H1 (cell line): ENCODE measurements around the gene OR4K2. TPM values are rescaled to one million over a fixed set of nuclear protein-coding genes. Genes with fewer than 3 reads are reported as not detected.

Experiments
- CTCF ChIA-PET: fragments of 300-600 bp; sonication (Branson Sonifier 250); formaldehyde crosslinking; loops from one replicate; lab custom pipeline; 2021; ENCODE audit not compliant: partially characterized antibody; lab: Charles Lee
- POLR2A ChIA-PET: fragments of 300-600 bp; sonication (Branson Sonifier 250); formaldehyde crosslinking; loops from one replicate; lab custom pipeline; 2021; ENCODE audit warnings: inconsistent platforms; ENCODE audit not compliant: partially characterized antibody; lab: Charles Lee
- DNase-seq, 2 experiments: peaks; one replicate each; pipeline versions ENCODE4 v3.0.0 to v3.0.0-alpha.2; 2010 to 2022; ENCODE audit warnings: low spot score in 2 of 2, low read depth in 1 of 2, mixed read lengths in 1 of 2
- FAIRE-seq: peaks from 2 replicates; lab custom pipeline; 2011; peaks lifted over from hg19 to GRCh38; lab: Jason Lieb, UNC
- H2AFZ ChIP-seq: 2 replicates; pipeline ENCODE4 v1.8.1; 2012; ENCODE audit warnings: low read length, inconsistent platforms
- H2AK5ac ChIP-seq: 2 replicates; pipeline ENCODE4 v1.6.1; 2013; ENCODE audit warnings: low read depth, low read length
- H2BK120ac ChIP-seq: replicated peaks from 2 replicates; pipeline ENCODE3; 2013; ENCODE audit warnings: low read depth, low read length, inconsistent platforms
- H2BK12ac ChIP-seq: 2 replicates; pipeline ENCODE4 v1.6.1; 2013; ENCODE audit warnings: low read depth, low read length
- H2BK15ac ChIP-seq: 2 replicates; pipeline ENCODE4 v1.6.1; 2013; ENCODE audit warnings: low read length
- H2BK20ac ChIP-seq: 2 replicates; pipeline ENCODE4 v1.6.1; 2013; ENCODE audit warnings: low read length
- H2BK5ac ChIP-seq: 2 replicates; pipeline ENCODE4 v1.6.1; 2013; ENCODE audit warnings: low read depth, low read length
- H3K14ac ChIP-seq: 2 replicates; pipeline ENCODE4 v1.6.1; 2013; ENCODE audit warnings: inconsistent platforms; ENCODE audit not compliant: insufficient read length
- H3K18ac ChIP-seq: 2 replicates; pipeline ENCODE4 v1.6.1; 2013; ENCODE audit warnings: low read length; ENCODE audit errors: extremely low read depth
- H3K23ac ChIP-seq: 2 replicates; pipeline ENCODE4 v1.6.1; 2013; ENCODE audit warnings: inconsistent platforms; ENCODE audit not compliant: insufficient read length
- H3K23me2 ChIP-seq: 2 replicates; pipeline ENCODE4 v1.6.1; 2013; ENCODE audit warnings: low read depth, low read length
- H3K27ac ChIP-seq: 2 replicates; pipeline ENCODE4 v1.6.1; 2011; ENCODE audit warnings: low read depth, low read length, inconsistent platforms
- H3K27me3 ChIP-seq, 4 experiments: replicated peaks in 1 of 4; 1 replicate in 1 of 4; 2 replicates in 3 of 4; pipeline versions ENCODE4 v1.6.1 to v1.8.1; 2011 to 2013; ENCODE audit warnings: low read length in 3 of 4, mild to moderate bottlenecking in 3 of 4, inconsistent platforms in 2 of 4, mixed read lengths in 2 of 4, moderate library complexity in 1 of 4; ENCODE audit not compliant: control insufficient read depth in 3 of 4, insufficient read depth in 3 of 4; ENCODE audit errors: extremely low read depth in 1 of 4
- H3K36me3 ChIP-seq, 4 experiments: 2 replicates each; pipeline versions ENCODE4 v1.6.1 to v1.8.1; 2011 to 2013; ENCODE audit warnings: mild to moderate bottlenecking in 4 of 4, low read length in 3 of 4, moderate library complexity in 2 of 4, control low read depth in 1 of 4, inconsistent platforms in 1 of 4; ENCODE audit not compliant: insufficient read depth in 4 of 4, control insufficient read depth in 2 of 4
- H3K4ac ChIP-seq: replicated peaks from 2 replicates; pipeline ENCODE3; 2013; ENCODE audit warnings: low read length, low read depth, mixed read lengths, inconsistent platforms; ENCODE audit not compliant: insufficient read length
- H3K4me1 ChIP-seq, 4 experiments: replicated peaks in 1 of 4; 1 replicate in 1 of 4; 2 replicates in 3 of 4; pipeline versions ENCODE4 v1.6.1 to v1.8.1; 2011 to 2013; ENCODE audit warnings: low read length in 3 of 4, inconsistent platforms in 2 of 4, mixed read lengths in 1 of 4; ENCODE audit not compliant: insufficient read depth in 4 of 4, control insufficient read depth in 3 of 4
- H3K4me2 ChIP-seq, 2 experiments: 2 replicates each; pipeline versions ENCODE4 v1.6.1 to v1.8.1; 2011 to 2013; ENCODE audit warnings: low read depth in 2 of 2, low read length in 2 of 2, control low read depth in 1 of 2, inconsistent platforms in 1 of 2, mild to moderate bottlenecking in 1 of 2; ENCODE audit not compliant: insufficient read depth in 1 of 2
- H3K4me3 ChIP-seq, 4 experiments: fragments of 200-600, 300-600 bp in 1 of 4; sonication (generic), shearing (Covaris generic), sonication (Bioruptor Twin) in 1 of 4; 2 replicates each; pipeline versions ENCODE4 v1.5.1 to v1.8.1; 2011 to 2016; ENCODE audit warnings: low read length in 4 of 4, low read depth in 3 of 4, control low read depth in 2 of 4, inconsistent platforms in 2 of 4, mild to moderate bottlenecking in 2 of 4, mixed read lengths in 1 of 4, moderate library complexity in 1 of 4; ENCODE audit not compliant: insufficient read depth in 2 of 4; ENCODE audit errors: extremely low read depth in 1 of 4
- H3K56ac ChIP-seq: replicated peaks from 2 replicates; pipeline ENCODE3; 2013; ENCODE audit warnings: low read depth, mild to moderate bottlenecking, mixed read lengths, low read length, inconsistent platforms; ENCODE audit not compliant: insufficient read length
- H3K79me1 ChIP-seq: 2 replicates; pipeline ENCODE4 v1.6.1; 2013; ENCODE audit warnings: low read depth, low read length, control low read depth
- H3K79me2 ChIP-seq, 2 experiments: 2 replicates each; pipeline versions ENCODE4 v1.6.1 to v1.8.1; 2012 to 2013; ENCODE audit warnings: low read length in 2 of 2, mild to moderate bottlenecking in 2 of 2, inconsistent platforms in 1 of 2; ENCODE audit not compliant: insufficient read depth in 2 of 2, control insufficient read depth in 1 of 2
- H3K9ac ChIP-seq, 4 experiments: replicated peaks in 1 of 4; 1 replicate in 1 of 4; 2 replicates in 3 of 4; pipeline versions ENCODE4 v1.6.1 to v1.8.1; 2011 to 2013; ENCODE audit warnings: low read depth in 3 of 4, low read length in 3 of 4, control low read depth in 2 of 4, mild to moderate bottlenecking in 2 of 4, moderate library complexity in 2 of 4, inconsistent platforms in 1 of 4; ENCODE audit errors: extremely low read depth in 1 of 4
- H3K9me3 ChIP-seq, 2 experiments: 2 replicates each; pipeline versions ENCODE4 v1.6.1 to v1.8.1; 2012 to 2013; ENCODE audit warnings: mild to moderate bottlenecking in 2 of 2, moderate library complexity in 2 of 2, control low read depth in 1 of 2, inconsistent platforms in 1 of 2, low read depth in 1 of 2, low read length in 1 of 2, mixed read lengths in 1 of 2; ENCODE audit not compliant: insufficient read depth in 2 of 2
- H4K20me1 ChIP-seq, 2 experiments: replicated peaks in 1 of 2; 2 replicates each; pipeline versions ENCODE3 to v1.8.1; 2011 to 2013; ENCODE audit warnings: inconsistent platforms in 2 of 2, low read length in 2 of 2, mild to moderate bottlenecking in 1 of 2; ENCODE audit not compliant: insufficient read depth in 2 of 2, control insufficient read depth in 1 of 2
- H4K5ac ChIP-seq: 2 replicates; pipeline ENCODE4 v1.6.1; 2013; ENCODE audit warnings: low read length, low read depth, mixed read lengths, inconsistent platforms; ENCODE audit not compliant: insufficient read length
- H4K8ac ChIP-seq: 2 replicates; pipeline ENCODE4 v1.8.0; 2013; ENCODE audit warnings: mild to moderate bottlenecking, moderate library complexity, low read length, inconsistent platforms; ENCODE audit not compliant: insufficient read depth; ENCODE audit errors: extremely low read depth
- H4K91ac ChIP-seq: replicated peaks from 2 replicates; pipeline ENCODE3; 2013; ENCODE audit warnings: low read length, mixed read lengths, inconsistent platforms; ENCODE audit not compliant: insufficient read length
- CEBPB ChIP-seq: IDR thresholded peaks from 2 replicates; pipeline ENCODE4 v1.6.1; 2012; ENCODE audit warnings: low read depth, low read length
- SP1 ChIP-seq: IDR thresholded peaks from 2 replicates; pipeline ENCODE4 v1.6.1; 2011; ENCODE audit warnings: low read depth, low read length
- WGBS, 2 experiments: shearing (Covaris generic) in 1 of 2; methylation state at CpG; one replicate each; pipeline versions ENCODE4 v1.1.6 to v1.1.7; 2013 to 2015; ENCODE audit warnings: low lambda C conversion rate in 2 of 2, mixed read lengths in 2 of 2, inconsistent platforms in 1 of 2, low coverage in 1 of 2, missing lambda C conversion rate in 1 of 2; ENCODE audit not compliant: insufficient replicate concordance in 2 of 2, insufficient coverage in 1 of 2, insufficient read length in 1 of 2; ENCODE audit errors: extremely low coverage in 1 of 2, missing lambda C conversion rate in 1 of 2; 5-methylcytosine and 5-hydroxymethylcytosine counted together
- polyA plus RNA-seq, 7 experiments: library from polyadenylated mRNA; depleted of rRNA in 3 of 7; stranded (reverse) in 5 of 7; unstranded in 2 of 7; fragments of >200 nt in 5 of 7; fragments of 200-250 nt in 2 of 7; gene quantifications; 1 replicate in 5 of 7; 2 replicates in 1 of 7; 4 replicates in 1 of 7; pipeline versions ENCODE4 v1.2.1 to v1.2.3, GENCODE V29; 2011 to 2013; ENCODE audit warnings: missing spikeins in 2 of 7, mixed read lengths in 2 of 7
- total RNA-seq: library from RNA; stranded (reverse); fragmentation: NEBNext Ultra II Directional; extraction: Animal tissue kit (Norgen Biotek cat#: 25700); gene quantifications from 2 replicates; pipeline ENCODE4 v1.2.1, GENCODE V29; 2021

OR4K2 gene
- total and polyA plus RNA-seq, 2 of the 8 experiments (the other 6 are each of a cell fraction or from before 2014, with no cell fraction given), result not detected

DNA sequence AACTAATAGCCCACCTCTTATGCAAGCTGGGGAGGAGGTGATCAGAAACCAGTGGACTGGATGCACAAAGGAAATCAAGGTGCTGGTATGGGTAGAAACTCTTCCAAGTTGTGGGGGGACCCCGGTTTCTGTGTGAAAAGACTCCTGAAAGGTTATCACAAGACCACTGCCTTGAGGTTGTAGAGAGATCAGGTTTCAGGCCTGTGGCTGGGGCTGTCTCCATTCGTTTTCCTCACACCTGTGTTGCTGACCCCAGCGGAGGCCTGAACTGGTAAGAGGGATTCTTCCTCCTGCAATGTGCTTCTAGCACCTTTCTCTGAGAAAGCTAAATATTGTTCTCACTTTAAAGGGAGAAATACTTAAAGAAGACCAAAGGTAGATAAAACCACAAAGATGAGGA lies 36.2 kb downstream of the OR4K2 start:
- Histone ChIP-seq H3K36me3 (no peaks in the 10 kb centered on the region), H2BK12ac (no peak overlapping the region), H3K4me2 (no peak overlapping the region), H2BK20ac (no peak overlapping the region), H3K79me2 (no peaks in the 10 kb centered on the region), H4K20me1 (no peaks in the 10 kb centered on the region), H3K27ac (no peak overlapping the region), H3K9ac (no peak overlapping the region), H2BK5ac (no peak overlapping the region), H3K14ac (no peak overlapping the region), H3K79me1 (no peaks in the 10 kb centered on the region), H3K23me2 (no peaks in the 10 kb centered on the region), H3K56ac (no peak overlapping the region), H3K9me3 (peaks cover 39 to 41% of the 10 kb centered on the region in 2 experiments), H3K4me1 (no peaks in the 10 kb centered on the region), H2AK5ac (no peak overlapping the region), H4K8ac (no peak overlapping the region), H3K18ac (no peak overlapping the region), H4K5ac (no peak overlapping the region), H3K4me3 (no peak overlapping the region), H4K91ac (no peak overlapping the region), H3K23ac (no peak overlapping the region), H2BK120ac (no peak overlapping the region), H2BK15ac (no peak overlapping the region), H3K4ac (no peak overlapping the region), H3K27me3 (no peaks in the 10 kb centered on the region), H2AFZ (no peak overlapping the region)
- no peak for DNase-seq
- ChIA-PET CTCF (no interaction called here), POLR2A (no interaction called here)
- WGBS, 2 experiments, result 24% methylated on average over 3 of the region's 3 CpGs; no CpG with 5 or more reads in 1 of the 2 experiments
- TF ChIP-seq SP1 (no peak), CEBPB (no peak)
- FAIRE-seq, result no peak
